ENCODE results near the gene NLRP10. TPM values are rescaled to one million over a fixed set of nuclear protein-coding genes. Genes with fewer than 3 reads are reported as not detected.

Gene NLRP10
- total RNA-seq, 2 experiments from 2014 or later: not detected

- TF ChIP-seq EZH2phosphoT487 (IDR thresholded peaks at IDR 0.05; ENCODE audit: borderline replicate concordance, low read depth, low read length) (no peak), CTCF (conservative IDR thresholded peaks at IDR 0.05; ENCODE audit: low read length) (no peak)
- no TSS peak for BruUV-seq (replicated peaks)
- H4K20me1 ChIP-seq (ENCODE audit: insufficient read depth, low read length): peaks cover under 1% of the 10 kb centered on the region; the same call in 1 of the 2 replicates
- DNase-seq (ENCODE audit: low spot score): no peak
- H3K4me3 ChIP-seq (ENCODE audit: low read depth, low read length, poor library complexity, severe bottlenecking): no peak overlapping the region
- no peaks in the 10 kb centered on the region for H3K36me3 ChIP-seq (ENCODE audit: insufficient read depth, low read length)
- H2AFZ ChIP-seq (ENCODE audit: low read length): no peak overlapping the region
- intact Hi-C loops (cut with micrococcal nuclease; ENCODE audit: unreplicated experiment): no loop called here
- ChIA-PET CTCF (ENCODE audit: unreplicated experiment) (no interaction called here), POLR2A (interaction anchor here (1.1 kb wide), 1 partner anchor 90 kb away, joined by 5 read pairs; no protein-coding TSS in a partner anchor)
- no peak overlapping the region for H3K27ac ChIP-seq (ENCODE audit: low read depth, low read length, poor library complexity, severe bottlenecking)
- H3K4me2 ChIP-seq (ENCODE audit: low read length): no peak overlapping the region
- peaks cover 11% of the 10 kb centered on the region for H3K4me1 ChIP-seq (ENCODE audit: insufficient read depth, low read length, poor library complexity, severe bottlenecking)
- H3K9me3 ChIP-seq (ENCODE audit: low read length): no peaks in the 10 kb centered on the region
- H3K9me2 ChIP-seq (ENCODE audit: insufficient read depth, low read length): no peaks in the 10 kb centered on the region
- peaks cover 6% of the 10 kb centered on the region for H3K79me2 ChIP-seq (ENCODE audit: insufficient read depth, low read depth, low read length)
Observed at GRCh38 chr11:7982582-7983119, 17.4 kb upstream of the NLRP10 start.

- H3K4me3 ChIP-seq (ENCODE audit: low read depth, low read length, poor library complexity, severe bottlenecking): no peak overlapping the region
- ChIA-PET POLR2A (no interaction called here), CTCF (ENCODE audit: unreplicated experiment) (no interaction called here)
- no peaks in the 10 kb centered on the region for H3K9me3 ChIP-seq (ENCODE audit: low read length)
- no peaks in the 10 kb centered on the region for H4K20me1 ChIP-seq (ENCODE audit: insufficient read depth, low read length)
- no peak overlapping the region for H2AFZ ChIP-seq (ENCODE audit: low read length)
- no peak overlapping the region for H3K4me2 ChIP-seq (ENCODE audit: low read length)
- TF ChIP-seq EZH2phosphoT487 (IDR thresholded peaks at IDR 0.05; ENCODE audit: borderline replicate concordance, low read depth, low read length) (no peak), CTCF (conservative IDR thresholded peaks at IDR 0.05; ENCODE audit: low read length) (no peak)
- peaks cover 16% of the 10 kb centered on the region for H3K4me1 ChIP-seq (ENCODE audit: insufficient read depth, low read length, poor library complexity, severe bottlenecking)
- DNase-seq (ENCODE audit: low spot score): no peak
- no peaks in the 10 kb centered on the region for H3K9me2 ChIP-seq (ENCODE audit: insufficient read depth, low read length)
- no peaks in the 10 kb centered on the region for H3K79me2 ChIP-seq (ENCODE audit: insufficient read depth, low read depth, low read length)
- H3K36me3 ChIP-seq (ENCODE audit: insufficient read depth, low read length): no peaks in the 10 kb centered on the region
- intact Hi-C loops (cut with micrococcal nuclease; ENCODE audit: unreplicated experiment): no loop called here
- BruUV-seq (replicated peaks): no TSS peak
- H3K27ac ChIP-seq (ENCODE audit: low read depth, low read length, poor library complexity, severe bottlenecking): no peak overlapping the region
Observed at GRCh38 chr11:7981619-7982157, 16.4 kb upstream of the NLRP10 start.

- Histone ChIP-seq H3K9me2 (ENCODE audit: insufficient read depth, low read length) (no peaks in the 10 kb centered on the region), H3K4me3 (ENCODE audit: low read depth, low read length, poor library complexity, severe bottlenecking) (no peak overlapping the region), H3K36me3 (ENCODE audit: insufficient read depth, low read length) (no peaks in the 10 kb centered on the region), H3K4me2 (ENCODE audit: low read length) (no peak overlapping the region), H3K9me3 (ENCODE audit: low read length) (no peaks in the 10 kb centered on the region), H3K27ac (ENCODE audit: low read depth, low read length, poor library complexity, severe bottlenecking) (no peak overlapping the region), H2AFZ (ENCODE audit: low read length) (peak overlapping the region; percentile 43; the same call in 1 of the 2 replicates), H3K79me2 (ENCODE audit: insufficient read depth, low read depth, low read length) (no peaks in the 10 kb centered on the region), H4K20me1 (ENCODE audit: insufficient read depth, low read length) (no peaks in the 10 kb centered on the region), H3K4me1 (ENCODE audit: insufficient read depth, low read length, poor library complexity, severe bottlenecking) (peaks cover 6% of the 10 kb centered on the region)
- peak; percentile 16 for DNase-seq (ENCODE audit: low spot score)
- TF ChIP-seq CTCF (conservative IDR thresholded peaks at IDR 0.05; ENCODE audit: low read length) (no peak), EZH2phosphoT487 (IDR thresholded peaks at IDR 0.05; ENCODE audit: borderline replicate concordance, low read depth, low read length) (no peak)
- intact Hi-C loops (cut with micrococcal nuclease; ENCODE audit: unreplicated experiment): no loop called here
- POLR2A ChIA-PET: interaction anchor here (0.9 to 3.9 kb wide), 4 partner anchors 9 to 48 kb away, joined by 4 to 29 read pairs (median 6); partner anchors contain the start of gene EIF3F
- no TSS peak for BruUV-seq (replicated peaks)
- CTCF ChIA-PET (ENCODE audit: unreplicated experiment): no interaction called here
Observed at GRCh38 chr11:7977232-7977917, 12.1 kb upstream of the NLRP10 start.
